ENCODE measurements around the gene H2AZ2. TPM values are rescaled to one million over a fixed set of nuclear protein-coding genes. Genes with fewer than 3 reads are reported as not detected.
"Not testable (repeated sequence)": the region's sequence is repeated elsewhere in the genome, so short reads cannot be mapped to it uniquely, and the experiment has no call there.

Gene H2AZ2
- total RNA-seq, 1 experiment from 2014 or later = 524 TPM

DNA sequence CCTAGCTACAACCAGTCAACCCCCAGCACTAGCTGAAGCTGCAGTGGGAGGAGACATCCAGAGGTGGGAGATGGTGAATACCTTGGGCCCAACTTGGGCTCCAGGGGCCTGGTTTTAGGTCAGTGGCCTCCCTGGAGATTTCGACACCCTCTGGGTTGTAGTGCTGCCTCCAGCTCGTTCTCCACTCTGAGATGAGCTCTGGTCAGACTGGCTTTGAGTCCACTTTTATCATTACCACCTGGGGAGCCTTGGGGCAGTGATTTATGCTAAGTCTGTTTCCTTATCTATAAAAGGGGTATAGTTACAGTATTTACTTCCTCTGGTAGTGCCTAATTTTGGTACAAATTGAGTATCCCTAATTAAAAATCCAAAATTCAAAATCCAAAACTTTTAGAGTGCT lies 28.6 kb downstream of the H2AZ2 start:
- no peak for DNase-seq (ENCODE audit: low read depth)

GRCh38 chr7:44814919-44815318 lies 33.0 kb downstream of the H2AZ2 start:
- no peak for DNase-seq (ENCODE audit: low read depth)

GRCh38 chr7:44811571-44811970 lies 36.3 kb downstream of the H2AZ2 start:
- no peak for DNase-seq (ENCODE audit: low read depth)

- DNase-seq (ENCODE audit: low read depth) = peak; percentile 59
Measured at GRCh38 chr7:44811093-44811492, 36.8 kb downstream of the H2AZ2 start.

DNA sequence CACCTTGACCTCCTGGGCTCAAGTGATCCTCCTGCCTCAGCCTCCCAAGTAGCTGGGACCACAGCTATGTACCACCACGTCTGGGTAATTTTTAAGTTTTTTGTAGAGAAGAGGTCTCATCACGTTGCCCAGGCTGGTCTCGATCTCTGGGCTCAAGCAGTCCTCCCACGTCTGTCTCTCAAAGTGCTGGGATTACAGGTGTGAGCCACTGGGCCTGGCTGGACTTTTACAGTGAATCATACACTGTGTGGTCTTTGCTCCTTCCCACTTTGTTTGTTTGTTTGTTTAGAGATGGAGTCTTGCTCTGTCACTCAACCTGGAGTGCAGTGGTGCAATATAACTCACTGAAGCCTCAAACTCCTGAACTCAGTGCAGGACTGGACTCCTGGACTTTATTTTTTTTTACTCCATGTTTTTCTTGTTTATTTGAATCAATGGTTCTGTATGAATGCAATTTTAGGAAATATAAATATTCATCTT lies 38.9 kb downstream of the H2AZ2 start:
- no peak for DNase-seq (ENCODE audit: low read depth)

- DNase-seq (ENCODE audit: low read depth) = no peak
Measured at GRCh38 chr7:44805950-44806349, 41.9 kb downstream of the H2AZ2 start.

DNA sequence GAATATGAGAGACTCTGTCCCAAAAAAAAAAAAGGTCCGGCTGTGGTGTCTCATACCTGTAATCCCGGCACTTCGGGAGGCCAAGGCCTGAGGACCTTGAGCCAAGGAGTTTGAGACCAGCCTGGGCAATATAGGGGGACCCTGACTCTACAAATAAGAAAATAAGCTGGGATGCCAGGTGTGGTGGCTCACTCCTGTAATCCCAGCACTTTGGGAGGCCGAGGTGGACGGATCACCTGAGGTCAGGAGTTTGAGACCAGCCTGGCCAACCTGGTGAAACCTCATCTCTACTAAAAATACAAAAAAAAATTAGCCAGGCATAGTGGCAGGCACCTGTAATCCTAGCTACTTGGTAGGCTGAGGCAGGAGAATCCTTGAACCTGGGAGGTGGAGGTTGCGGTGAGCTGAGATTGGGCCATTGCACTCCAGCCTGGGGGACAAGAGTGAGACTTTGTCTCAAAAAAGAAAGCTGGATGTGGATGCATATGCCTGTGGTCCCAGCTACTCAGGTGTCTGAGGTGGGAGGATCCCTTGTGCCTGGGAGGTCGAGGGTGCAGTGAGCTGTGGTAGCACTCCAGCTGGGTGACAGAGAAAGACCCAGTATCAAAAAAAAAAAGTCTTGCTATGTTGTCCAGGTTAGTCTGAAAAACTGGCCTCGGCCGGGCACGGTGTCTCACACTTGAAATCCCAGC lies 43.9 kb downstream of the H2AZ2 start:
- DNase-seq (ENCODE audit: low read depth) = not testable (repeated sequence)

DNA sequence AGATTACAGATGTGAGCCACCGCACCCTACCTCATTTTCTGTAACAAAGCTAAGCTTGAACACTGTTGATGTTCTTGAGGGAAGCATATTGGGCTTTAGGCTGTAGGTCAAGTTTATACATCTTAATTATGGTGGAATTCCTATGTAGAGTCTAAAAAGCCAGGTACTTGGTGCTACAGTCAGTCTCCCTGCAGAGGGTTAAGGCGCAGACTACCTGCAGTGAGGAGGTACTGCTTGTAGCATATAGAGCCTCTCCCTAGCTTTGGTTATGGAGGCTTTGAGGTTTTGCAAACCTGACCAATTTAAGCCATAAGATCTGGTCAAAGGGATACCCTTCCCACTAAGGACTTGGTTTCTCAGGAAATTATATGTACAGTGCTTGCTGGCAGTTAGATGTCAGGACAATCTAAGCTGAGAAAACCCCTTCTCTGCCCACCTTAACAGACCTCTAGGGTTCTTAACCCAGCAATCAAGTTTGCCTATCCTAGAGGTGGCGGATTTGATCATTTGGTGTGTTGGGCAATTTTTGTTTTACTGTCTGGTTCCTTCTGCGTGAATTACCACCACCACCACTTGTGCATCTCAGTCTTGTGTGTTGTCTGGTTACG lies 45.4 kb downstream of the H2AZ2 start:
- no peak for DNase-seq (ENCODE audit: low read depth)

DNA sequence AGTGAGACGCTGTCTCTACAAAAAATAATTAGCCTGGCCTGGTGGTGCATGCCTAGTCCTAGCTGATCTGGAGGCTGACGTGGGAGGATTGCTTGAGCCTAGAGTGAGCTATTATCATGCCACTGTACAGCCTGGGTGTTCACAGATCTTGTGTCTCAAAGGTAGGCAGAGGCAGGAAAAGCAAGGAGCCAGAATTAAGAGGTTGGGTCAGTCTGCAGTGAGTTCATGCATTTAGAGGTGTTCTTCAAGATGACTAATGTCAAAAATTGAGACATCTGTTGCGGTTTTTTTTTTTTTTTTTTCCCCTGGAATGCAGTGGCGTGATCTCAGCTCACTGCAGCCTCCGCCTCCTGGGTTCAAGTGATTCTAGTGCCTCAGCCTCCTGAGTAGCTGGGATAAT lies 46.0 kb downstream of the H2AZ2 start:
- DNase-seq (ENCODE audit: low read depth) = peak; percentile 60

DNA sequence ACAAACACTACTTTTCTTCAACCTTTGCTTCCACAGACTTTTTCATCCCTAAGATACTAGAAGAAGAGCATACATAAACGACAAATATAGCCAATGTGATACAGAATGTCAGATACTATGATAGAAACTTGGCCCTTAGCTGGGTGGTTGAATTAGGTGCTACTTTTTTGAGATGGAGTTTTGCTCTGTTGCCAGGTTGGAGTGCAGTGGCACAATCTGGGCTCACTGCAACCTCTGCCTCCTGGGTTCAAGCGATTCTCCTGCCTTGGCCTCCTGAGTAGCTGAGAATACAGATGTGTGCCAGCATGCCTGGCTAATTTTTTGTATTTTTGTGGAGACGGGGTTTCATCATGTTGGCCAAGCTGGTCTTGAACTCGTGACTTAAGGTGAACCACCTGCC lies 47.9 kb downstream of the H2AZ2 start:
- DNase-seq (ENCODE audit: low read depth) = no peak

DNA sequence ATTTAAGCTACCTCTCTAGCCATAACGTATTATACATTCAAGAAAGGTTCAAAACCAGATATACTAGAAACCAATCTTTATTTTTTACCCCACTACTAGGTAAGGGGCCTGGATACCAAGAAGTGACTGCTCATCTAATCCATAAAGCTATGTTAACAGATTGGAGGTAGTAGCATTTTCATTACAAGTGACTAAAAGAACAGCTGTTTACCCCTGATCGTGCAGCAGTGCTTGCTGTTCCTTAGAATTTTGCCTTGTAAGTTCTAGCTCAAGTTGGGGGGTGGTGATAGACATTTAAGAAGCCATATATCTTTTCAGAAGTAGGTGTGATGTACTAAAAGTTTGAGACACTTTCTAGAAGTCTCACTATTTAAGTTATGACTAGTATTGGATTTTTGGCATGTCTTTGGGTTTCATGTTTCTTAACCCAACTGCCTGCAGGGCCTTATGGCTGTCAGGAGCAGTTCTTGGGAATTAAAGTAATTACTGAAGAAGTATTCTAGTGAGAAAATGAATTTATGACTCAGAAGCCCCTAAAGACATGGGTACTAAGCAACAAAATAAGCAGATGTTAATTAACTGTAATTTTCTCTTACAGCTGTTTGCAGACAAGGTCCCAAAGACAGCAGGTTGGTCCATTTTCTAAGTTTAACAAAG lies 49.1 kb downstream of the H2AZ2 start:
- DNase-seq (ENCODE audit: low read depth) = peak; percentile 47

DNA sequence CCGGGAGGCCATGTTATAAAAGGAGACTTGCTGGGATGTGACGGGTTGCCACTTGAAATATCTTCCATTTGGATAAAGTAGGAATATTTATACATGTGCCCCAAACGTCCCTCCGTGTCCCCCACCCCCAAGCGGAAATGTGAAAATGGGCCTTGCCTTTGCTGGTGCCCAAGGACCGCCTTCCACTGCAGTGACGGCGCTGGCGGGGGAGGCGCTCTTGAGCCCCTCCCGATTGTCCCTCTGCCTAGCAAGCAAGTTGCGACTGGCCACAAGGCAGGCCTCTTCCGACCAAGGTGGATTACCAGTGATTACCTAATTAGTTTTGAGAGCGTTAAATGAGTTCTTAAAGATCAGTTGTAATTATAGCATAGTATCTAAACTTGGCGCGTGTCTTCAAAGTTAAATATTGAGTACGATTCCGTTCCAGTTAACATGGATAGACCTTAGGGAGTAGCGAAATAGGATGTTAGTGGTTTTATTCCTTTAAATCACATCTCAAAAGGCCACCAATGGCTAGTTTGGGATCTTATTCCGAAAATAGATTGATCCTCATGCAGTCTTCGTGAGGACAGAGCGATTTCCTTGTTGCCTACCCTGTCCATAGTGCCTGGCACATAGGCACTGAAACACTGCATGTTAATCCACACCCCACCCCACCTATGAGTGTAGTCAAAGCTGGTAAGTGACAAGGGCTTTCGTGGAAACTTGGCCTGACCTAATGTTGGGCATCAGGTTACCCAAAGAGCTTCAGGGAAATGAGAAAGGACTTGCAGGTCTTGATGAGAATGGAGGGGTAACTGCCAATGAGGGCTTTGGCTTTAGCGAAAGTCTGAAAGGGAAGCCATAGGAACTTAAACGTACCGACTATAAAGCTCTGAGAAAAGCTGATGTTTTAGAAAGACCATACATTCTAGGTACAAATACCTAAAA lies 50.3 kb downstream of the H2AZ2 start:
- DNase-seq (ENCODE audit: low read depth) = peak; percentile 85

- peak; percentile 97 for DNase-seq (ENCODE audit: low read depth)
Measured at GRCh38 chr7:44796504-44797328, 51.2 kb downstream of the H2AZ2 start, which contains the start of gene PPIA. TSS of gene PPIA (plus strand) at chr7:44796681. CDS start at chr7:44796725, 44 bp downstream.

DNA sequence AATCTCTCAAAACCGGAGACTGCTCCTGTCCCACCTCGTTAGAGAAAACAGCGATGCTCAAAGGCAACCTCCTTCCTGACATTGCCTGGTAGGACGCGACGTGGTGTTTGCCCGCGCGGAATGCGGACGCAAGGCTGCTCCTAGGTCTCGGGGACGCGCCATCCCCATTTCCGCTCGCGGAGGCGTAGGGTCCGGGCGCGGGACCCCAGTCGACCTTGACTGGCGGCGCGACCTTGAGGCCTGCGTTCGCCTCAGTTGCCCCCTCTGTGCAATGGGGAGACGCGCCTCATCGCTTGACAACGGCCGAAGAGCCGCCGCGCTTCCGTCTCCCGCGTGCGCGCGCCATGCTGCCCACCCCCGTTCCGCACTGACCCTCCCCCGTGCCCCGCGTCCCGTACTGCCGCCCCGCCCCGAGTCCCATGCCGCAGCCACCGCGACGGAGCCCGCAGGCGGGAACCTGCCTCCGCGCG lies 51.8 kb downstream of the H2AZ2 start:
- DNase-seq (ENCODE audit: low read depth) = peak; percentile 74

DNA sequence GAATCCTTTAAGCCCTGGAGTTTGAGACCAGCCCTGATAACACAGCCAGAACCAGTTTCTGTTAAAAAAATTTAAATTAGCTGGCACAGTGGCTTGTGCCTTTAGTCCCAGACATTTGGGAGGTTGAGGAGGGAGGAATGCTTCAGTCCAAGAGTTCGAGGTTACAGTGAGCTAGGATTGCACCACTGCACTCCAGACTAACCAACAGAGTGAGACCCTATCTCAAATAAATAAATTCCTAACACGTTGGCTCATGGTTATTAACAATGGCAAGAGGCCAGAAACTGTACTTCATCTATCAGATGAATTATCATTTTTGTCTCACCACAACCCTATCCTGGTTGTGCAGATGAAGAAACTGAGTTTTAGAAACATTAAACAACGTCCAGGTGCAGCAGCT lies 53.6 kb downstream of the H2AZ2 start:
- DNase-seq (ENCODE audit: low read depth) = peak; percentile 46

DNA sequence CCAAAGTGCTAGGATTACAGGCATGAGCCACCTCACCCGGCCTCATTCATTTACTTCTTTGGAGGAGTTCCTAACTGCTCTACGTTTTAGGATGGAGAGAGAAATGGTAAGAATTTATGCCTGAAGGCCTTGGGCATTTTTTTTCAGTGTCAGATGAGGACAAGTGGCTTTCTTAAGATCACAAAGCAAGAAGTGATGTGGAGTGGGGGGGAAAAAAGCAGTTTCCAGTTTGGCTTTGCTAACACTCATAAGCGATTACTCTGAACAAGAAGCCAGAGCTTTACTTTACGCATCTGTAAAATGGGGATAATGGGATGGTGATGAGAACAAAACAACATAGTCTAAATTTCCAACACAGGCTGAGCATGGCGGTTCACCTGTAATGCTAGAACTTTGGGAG lies 54.0 kb downstream of the H2AZ2 start:
- DNase-seq (ENCODE audit: low read depth) = peak; percentile 95

DNA sequence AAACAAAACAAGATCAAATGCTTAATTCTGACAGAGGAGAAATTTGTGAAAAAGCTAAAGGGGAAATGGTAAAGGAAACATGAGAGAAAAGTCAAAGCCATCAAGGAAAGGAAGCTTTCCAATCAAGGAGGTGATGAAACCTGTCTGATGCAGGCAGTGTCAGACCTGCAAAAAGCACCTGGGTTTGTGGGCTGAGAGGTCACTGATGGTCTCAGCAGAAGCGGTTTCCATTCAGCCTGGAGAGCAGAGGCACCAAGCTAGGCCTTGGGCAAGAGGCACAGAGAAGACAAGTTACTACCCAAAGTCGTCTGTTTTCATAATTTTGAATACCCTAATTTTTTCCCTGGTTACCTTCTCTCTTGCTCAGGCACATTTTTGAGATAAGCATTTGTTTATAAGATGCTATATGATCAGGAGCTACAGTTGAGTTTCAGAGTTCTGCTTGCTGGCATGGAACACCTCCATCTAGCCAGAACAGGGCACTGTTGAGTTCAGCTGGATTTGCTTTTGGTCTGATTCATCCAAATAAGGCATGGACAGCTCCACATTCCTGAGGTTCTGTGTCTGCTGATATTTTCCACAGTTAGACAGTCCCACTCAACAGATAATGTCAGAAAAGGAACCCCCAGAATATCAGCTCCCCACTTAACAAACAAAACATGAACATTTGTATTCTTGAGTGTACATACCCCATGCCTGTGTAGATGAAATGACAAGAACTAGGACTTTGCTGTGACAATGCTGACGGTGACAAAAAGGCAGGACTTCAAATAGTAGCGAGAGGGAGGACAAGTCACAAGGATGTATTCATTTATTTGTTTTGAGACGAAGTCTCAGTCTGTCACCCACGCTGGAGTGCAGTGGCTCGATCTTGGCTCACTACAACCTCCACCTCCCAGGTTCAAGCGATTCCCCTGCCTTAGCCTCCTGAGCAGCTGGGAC lies 56.3 kb downstream of the H2AZ2 start:
- peak; percentile 70 for DNase-seq (ENCODE audit: low read depth)

- DNase-seq (ENCODE audit: low read depth) = no peak
Measured at GRCh38 chr7:44789990-44790389, 57.9 kb downstream of the H2AZ2 start.

DNA sequence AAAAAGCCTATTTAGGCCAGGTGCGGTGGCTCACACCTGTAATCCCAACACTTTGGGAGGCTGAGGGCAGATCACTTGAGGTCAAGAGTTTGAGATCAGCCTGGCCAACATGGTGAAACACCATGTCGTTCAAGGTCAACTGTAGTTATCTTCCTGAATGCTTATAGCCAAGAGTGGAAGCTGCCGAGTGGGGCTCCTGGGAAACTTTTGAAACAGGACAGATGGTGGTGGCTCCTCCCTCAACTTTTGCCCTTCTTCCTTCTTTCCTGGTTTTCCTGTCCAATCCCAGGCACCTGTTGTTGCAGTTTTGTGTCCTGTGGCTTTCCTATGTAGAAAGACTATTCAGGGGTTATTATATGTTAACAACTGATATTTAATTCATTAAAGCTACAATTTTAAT lies 60.1 kb downstream of the H2AZ2 start:
- no peak for DNase-seq (ENCODE audit: low read depth)

- no peak for DNase-seq (ENCODE audit: low read depth)
Measured at GRCh38 chr7:44787041-44787440, 60.8 kb downstream of the H2AZ2 start.
